ENCODE measurements around the gene RIC8B.

RIC8B gene

GRCh38 chr12:106801167-106801708 lies 26.8 kb downstream of the RIC8B start:
- TF ChIP-seq, protein P1, sequence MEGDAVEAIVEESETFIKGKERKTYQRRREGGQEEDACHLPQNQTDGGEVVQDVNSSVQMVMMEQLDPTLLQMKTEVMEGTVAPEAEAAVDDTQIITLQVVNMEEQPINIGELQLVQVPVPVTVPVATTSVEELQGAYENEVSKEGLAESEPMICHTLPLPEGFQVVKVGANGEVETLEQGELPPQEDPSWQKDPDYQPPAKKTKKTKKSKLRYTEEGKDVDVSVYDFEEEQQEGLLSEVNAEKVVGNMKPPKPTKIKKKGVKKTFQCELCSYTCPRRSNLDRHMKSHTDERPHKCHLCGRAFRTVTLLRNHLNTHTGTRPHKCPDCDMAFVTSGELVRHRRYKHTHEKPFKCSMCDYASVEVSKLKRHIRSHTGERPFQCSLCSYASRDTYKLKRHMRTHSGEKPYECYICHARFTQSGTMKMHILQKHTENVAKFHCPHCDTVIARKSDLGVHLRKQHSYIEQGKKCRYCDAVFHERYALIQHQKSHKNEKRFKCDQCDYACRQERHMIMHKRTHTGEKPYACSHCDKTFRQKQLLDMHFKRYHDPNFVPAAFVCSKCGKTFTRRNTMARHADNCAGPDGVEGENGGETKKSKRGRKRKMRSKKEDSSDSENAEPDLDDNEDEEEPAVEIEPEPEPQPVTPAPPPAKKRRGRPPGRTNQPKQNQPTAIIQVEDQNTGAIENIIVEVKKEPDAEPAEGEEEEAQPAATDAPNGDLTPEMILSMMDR (conservative IDR thresholded peaks at IDR 0.05; ENCODE audit: low read depth, low read length) = no peak
- H3K4me3 ChIP-seq (ENCODE audit: low read depth, low read length) = no peak overlapping the region

DNA sequence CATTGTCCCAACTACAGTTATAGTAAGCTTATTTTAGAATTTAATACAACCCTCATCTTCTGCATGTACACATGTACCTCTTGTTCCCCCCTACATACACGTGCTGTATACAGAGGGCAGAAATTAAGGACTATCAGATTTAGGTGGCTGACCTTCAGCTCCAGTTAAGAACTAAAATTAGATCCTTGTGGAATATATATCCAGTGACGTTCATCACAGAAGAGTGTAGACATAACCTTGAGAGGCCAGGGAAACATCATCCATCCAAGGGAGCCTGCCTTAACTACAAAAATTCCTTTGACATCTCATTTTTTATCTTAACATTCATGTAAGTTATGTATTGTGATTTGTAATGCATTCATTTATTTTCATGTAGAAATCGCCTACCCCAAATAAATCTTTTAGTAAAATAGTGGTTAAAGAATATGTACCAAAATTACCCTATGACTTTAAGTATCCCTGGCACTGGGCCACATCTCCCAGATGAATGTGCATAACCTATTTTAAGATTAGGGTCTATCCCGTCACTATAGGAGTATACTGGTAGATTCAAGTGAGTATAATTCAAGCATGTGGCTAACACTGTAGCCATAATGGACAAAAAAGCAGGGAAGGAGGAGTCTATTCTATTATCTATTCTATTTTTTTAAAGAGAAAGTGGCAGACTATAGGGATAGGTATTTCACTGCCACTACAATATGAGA lies 27.5 kb downstream of the RIC8B start:
- TF ChIP-seq, protein P1 (conservative IDR thresholded peaks at IDR 0.05; ENCODE audit: low read depth, low read length) = no peak
- no peak overlapping the region for H3K4me3 ChIP-seq (ENCODE audit: low read depth, low read length)
- DNase-seq (ENCODE audit: low read depth) = no peak

More at GRCh38 chr12:106801167-106801708, 26.8 kb downstream of the RIC8B start:
- DNase-seq (ENCODE audit: low read depth) = no peak

DNA sequence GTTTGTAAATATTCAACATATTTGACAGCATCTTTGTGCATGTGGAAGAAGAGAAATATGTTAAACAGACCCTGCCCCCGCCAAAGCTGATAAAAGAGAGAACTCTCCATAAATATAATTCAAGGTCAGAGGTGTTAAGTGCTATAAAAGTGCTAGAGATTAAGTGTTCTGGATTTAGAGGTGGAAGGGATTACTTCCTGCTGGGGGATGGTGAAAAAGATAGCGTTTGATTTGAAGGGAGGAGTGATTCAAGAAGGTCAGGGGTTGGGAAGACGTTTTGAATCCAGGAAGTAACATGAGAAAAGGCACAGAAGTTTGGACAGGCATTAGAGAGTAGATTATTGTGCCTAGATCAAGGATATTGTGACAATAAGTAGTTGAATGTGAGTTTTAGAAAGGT lies 30.2 kb downstream of the RIC8B start:
- no peak for DNase-seq (ENCODE audit: low read depth)
- no peak overlapping the region for H3K4me3 ChIP-seq (ENCODE audit: low read depth, low read length)
- TF ChIP-seq, protein P1 (conservative IDR thresholded peaks at IDR 0.05; ENCODE audit: low read depth, low read length) = no peak

DNA sequence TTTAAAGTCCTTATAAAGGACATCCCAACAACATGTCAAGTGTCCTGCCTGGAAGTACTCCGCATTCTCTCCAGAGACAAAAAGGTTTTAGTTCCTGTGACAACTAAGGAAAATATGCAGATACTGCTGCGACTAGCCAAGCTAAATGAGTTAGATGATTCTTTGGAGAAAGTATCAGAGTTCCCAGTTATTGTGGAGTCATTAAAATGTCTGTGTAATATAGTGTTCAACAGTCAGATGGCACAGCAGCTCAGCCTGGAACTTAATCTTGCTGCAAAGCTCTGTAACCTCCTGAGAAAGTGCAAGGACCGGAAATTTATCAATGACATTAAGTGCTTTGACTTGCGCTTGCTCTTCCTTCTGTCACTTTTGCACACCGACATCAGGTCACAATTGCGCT lies 40.2 kb downstream of the RIC8B start:
- TF ChIP-seq, protein P1 (conservative IDR thresholded peaks at IDR 0.05; ENCODE audit: low read depth, low read length) = no peak
- DNase-seq (ENCODE audit: low read depth) = no peak
- no peak overlapping the region for H3K4me3 ChIP-seq (ENCODE audit: low read depth, low read length)

- TF ChIP-seq, protein P1 (conservative IDR thresholded peaks at IDR 0.05; ENCODE audit: low read depth, low read length) = no peak
- H3K4me3 ChIP-seq (ENCODE audit: low read depth, low read length) = no peak overlapping the region
- no peak for DNase-seq (ENCODE audit: low read depth)
These were observed 41.3 kb downstream of the RIC8B start for GRCh38 chr12:106815741-106816140.

DNA sequence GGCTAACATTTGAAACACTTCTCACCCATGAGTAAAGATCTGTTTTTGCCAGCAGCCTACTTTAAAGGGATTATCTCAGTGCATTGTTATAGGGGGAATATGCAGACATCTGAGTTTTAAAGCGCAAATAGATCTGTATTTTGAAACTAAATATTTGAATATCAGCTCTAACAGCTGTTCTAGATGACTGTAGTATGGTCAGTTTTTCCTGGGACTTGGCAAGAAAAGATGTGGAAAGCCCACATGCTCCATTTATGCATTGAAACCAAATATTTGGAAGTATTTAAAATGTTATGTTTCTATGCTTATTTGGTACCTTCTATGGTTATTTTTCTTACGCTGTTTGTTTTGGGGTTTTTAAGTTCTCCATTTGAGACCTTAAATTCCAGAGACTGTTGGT lies 41.7 kb downstream of the RIC8B start:
- DNase-seq (ENCODE audit: low read depth) = no peak
- TF ChIP-seq, protein P1 (conservative IDR thresholded peaks at IDR 0.05; ENCODE audit: low read depth, low read length) = no peak
- H3K4me3 ChIP-seq (ENCODE audit: low read depth, low read length) = no peak overlapping the region

DNA sequence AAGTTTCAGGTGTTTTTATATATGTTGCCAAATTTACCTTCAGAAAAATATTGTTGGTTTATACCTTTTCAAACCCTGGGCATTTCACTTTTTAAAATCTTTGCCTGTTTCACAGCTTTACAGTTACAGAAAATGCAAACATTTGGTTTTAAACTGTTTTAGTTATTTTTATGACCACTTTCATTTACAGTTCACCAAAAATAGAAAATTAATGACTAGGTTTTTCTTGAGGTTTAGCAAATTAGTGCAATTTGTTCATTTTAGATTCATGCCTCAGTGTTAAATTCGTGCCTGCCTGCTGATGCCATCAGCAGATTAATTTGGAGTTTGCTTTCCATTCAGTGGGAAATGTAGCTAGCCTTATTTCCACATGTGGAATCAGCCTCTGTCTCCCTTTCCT lies 45.5 kb downstream of the RIC8B start:
- H3K4me3 ChIP-seq (ENCODE audit: low read depth, low read length) = no peak overlapping the region
- no peak for DNase-seq (ENCODE audit: low read depth)
- TF ChIP-seq, protein P1 (conservative IDR thresholded peaks at IDR 0.05; ENCODE audit: low read depth, low read length) = no peak

All from choroid plexus epithelial cell (primary cell).